Spleen (tissue), 11 donors: ENCODE results near the gene ARHGAP25. TPM values are rescaled to one million over a fixed set of nuclear protein-coding genes. Genes with fewer than 3 reads are reported as not detected.
A peak's percentile ranks its signal among the peaks of the same experiment; 100 is the strongest.

ENCODE experiments used
- DNase-seq: peaks from one replicate; pipeline ENCODE4 v3.0.0-alpha.2; 2020
- H3K27ac ChIP-seq, 8 donors: fragments of 200-600 bp; sonication (generic) in 7 of 8; 1 replicate in 4 of 8; 2 replicates in 4 of 8; pipeline versions ENCODE4 v1.5.0 to v1.8.0; 2016 to 2021; ENCODE audit warnings: inconsistent platforms in 4 of 8, mild to moderate bottlenecking in 4 of 8, moderate library complexity in 1 of 8
- H3K27me3 ChIP-seq, 7 donors: fragments of 200-600 bp; sonication (generic) in 6 of 7; replicated peaks in 1 of 7; 1 replicate in 4 of 7; 2 replicates in 3 of 7; pipeline versions ENCODE4 v1.5.0 to v1.8.0; 2016 to 2021; ENCODE audit warnings: inconsistent platforms in 3 of 7, mild to moderate bottlenecking in 1 of 7
- H3K36me3 ChIP-seq, 6 donors: fragments of 200-600 bp; sonication (generic) in 5 of 6; 1 replicate in 4 of 6; 2 replicates in 2 of 6; pipeline versions ENCODE4 v1.5.0 to v1.8.0; 2016 to 2021; ENCODE audit warnings: inconsistent platforms in 2 of 6
- H3K4me1 ChIP-seq, 6 donors: fragments of 200-600 bp; sonication (generic) in 5 of 6; 1 replicate in 3 of 6; 2 replicates in 3 of 6; pipeline versions ENCODE4 v1.5.0 to v1.8.0; 2016 to 2021; ENCODE audit warnings: inconsistent platforms in 3 of 6
- H3K4me3 ChIP-seq, 8 donors: fragments of 200-600 bp; sonication (generic) in 7 of 8; 1 replicate in 4 of 8; 2 replicates in 4 of 8; pipeline versions ENCODE4 v1.5.0 to v1.8.0; 2016 to 2021; ENCODE audit warnings: inconsistent platforms in 4 of 8, mild to moderate bottlenecking in 4 of 8, moderate library complexity in 2 of 8
- H3K9me3 ChIP-seq, 8 donors: fragments of 200-600 bp; sonication (generic) in 7 of 8; 1 replicate in 4 of 8; 2 replicates in 4 of 8; pipeline versions ENCODE4 v1.5.0 to v1.8.0; 2016 to 2021; ENCODE audit warnings: inconsistent platforms in 4 of 8
- POLR2A ChIP-seq, 3 donors: fragments of 450-650 bp; IDR thresholded peaks; one replicate each; pipeline ENCODE4 v1.5.1; 2017; ENCODE audit warnings: antibody characterized with exemption in 3 of 3, mild to moderate bottlenecking in 1 of 3
- POLR2AphosphoS5 ChIP-seq, 3 donors: sonication (generic); formaldehyde crosslinking; IDR thresholded peaks; one replicate each; pipeline ENCODE4 v1.5.1; 2017; ENCODE audit warnings: antibody characterized with exemption in 3 of 3
- WGBS, 5 donors: extraction: QIAGEN DNeasy Blood & Tissue Kit in 3 of 5; methylation state at CpG; one replicate each; pipeline versions ENCODE4 v1.1.5 to v1.1.7; 2013 to 2018; 5-methylcytosine and 5-hydroxymethylcytosine counted together
- intact Hi-C: fragments of 100-400 bp; cut with DNase I; formaldehyde crosslinking; loops from one replicate; pipeline ENCODE4 v1.15.0; 2023; ENCODE audit warnings: low total_unique reads
- polyA plus RNA-seq, 3 donors: library from polyadenylated mRNA; stranded (reverse); fragments of 200-250 nt; gene quantifications; one replicate each; pipeline ENCODE4 v1.2.1, GENCODE V29; 2013
- total RNA-seq, 7 donors: library from RNA; depleted of rRNA in 3 of 7; stranded (reverse); fragments of >200 nt in 3 of 7; fragmentation: NEBNext Ultra II Directional in 4 of 7; extraction: Animal tissue kit (Norgen Biotek cat#: 25700) in 4 of 7; gene quantifications; one replicate each; pipeline versions ENCODE4 v1.1.0 to v1.2.1, GENCODE V29; 2016 to 2021
- TF ChIP-seq, protein P1 (sequence below), 11 experiments: fragments of 200-600 bp in 7 of 11; fragments of 450-650 bp in 4 of 11; sonication (generic) in 4 of 11; IDR thresholded peaks in 8 of 11; conservative IDR thresholded peaks in 3 of 11; 1 replicate in 7 of 11; 2 replicates in 4 of 11; pipeline versions ENCODE4 v1.4.0 to v1.8.0; 2016 to 2021; ENCODE audit warnings: antibody characterized with exemption in 11 of 11, inconsistent platforms in 4 of 11, mild to moderate bottlenecking in 1 of 11
- donor health status: healthy with polysubstance abuse.
- donor health status: DM: no; HTN: no; CAD: no; lungs with moderate emphysema.
- donor health status: DM: no; HTN: no; CAD: no.
- donor health status: Bipolar disorder and iron deficiency.
- donor health status: healthy.
- donor health status: DM: no; HTN: no; CAD: no.
- donor health status: DM: yes; HTN: yes; CAD: no.

Gene ARHGAP25
- total and polyA plus RNA-seq, 10 donors: 72.0 to 173 (median 130) TPM

DNA sequence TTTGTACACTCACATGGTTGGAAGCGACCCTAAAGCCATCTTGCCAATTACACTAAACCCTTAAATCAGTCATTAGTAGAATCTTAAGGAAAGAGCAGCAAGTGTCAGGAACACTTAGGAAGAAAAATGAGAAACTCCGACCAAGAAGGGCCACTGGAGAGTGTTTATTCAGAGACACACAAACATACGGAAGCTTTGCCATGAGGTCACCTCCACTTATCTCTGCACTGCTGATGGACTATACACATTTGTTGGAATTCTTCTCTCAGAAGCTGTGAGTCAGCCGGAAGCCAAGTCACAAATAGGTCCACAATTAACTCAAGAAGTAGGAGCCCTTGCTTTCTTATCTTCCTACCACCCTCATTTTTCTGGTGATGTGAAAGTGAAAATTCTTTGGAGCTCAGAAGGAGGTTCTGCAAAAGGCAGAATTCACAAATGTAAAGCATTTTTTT lies 115.0 kb downstream of the ARHGAP25 start:
- WGBS, 5 donors: 64 to 74% (median 67%) methylated on average over 4 of the region's 4 CpGs
- Histone ChIP-seq H3K9me3 (no peaks in the 10 kb centered on the region), H3K27ac (no peak overlapping the region), H3K4me3 (no peak overlapping the region), H3K36me3 (no peaks in the 10 kb centered on the region), H3K27me3 (no peaks in the 10 kb centered on the region), H3K4me1 (peaks cover 0 to 4% (median 0%) of the 10 kb centered on the region in 6 donors)
- intact Hi-C loops: loop anchor here (10.0 kb wide), 1 partner anchor 55 kb away; no protein-coding TSS in a partner anchor
- DNase-seq: no peak
- no peak for TF ChIP-seq POLR2AphosphoS5 (IDR thresholded peaks at IDR 0.05)
- TF ChIP-seq, protein P1, sequence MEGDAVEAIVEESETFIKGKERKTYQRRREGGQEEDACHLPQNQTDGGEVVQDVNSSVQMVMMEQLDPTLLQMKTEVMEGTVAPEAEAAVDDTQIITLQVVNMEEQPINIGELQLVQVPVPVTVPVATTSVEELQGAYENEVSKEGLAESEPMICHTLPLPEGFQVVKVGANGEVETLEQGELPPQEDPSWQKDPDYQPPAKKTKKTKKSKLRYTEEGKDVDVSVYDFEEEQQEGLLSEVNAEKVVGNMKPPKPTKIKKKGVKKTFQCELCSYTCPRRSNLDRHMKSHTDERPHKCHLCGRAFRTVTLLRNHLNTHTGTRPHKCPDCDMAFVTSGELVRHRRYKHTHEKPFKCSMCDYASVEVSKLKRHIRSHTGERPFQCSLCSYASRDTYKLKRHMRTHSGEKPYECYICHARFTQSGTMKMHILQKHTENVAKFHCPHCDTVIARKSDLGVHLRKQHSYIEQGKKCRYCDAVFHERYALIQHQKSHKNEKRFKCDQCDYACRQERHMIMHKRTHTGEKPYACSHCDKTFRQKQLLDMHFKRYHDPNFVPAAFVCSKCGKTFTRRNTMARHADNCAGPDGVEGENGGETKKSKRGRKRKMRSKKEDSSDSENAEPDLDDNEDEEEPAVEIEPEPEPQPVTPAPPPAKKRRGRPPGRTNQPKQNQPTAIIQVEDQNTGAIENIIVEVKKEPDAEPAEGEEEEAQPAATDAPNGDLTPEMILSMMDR (IDR thresholded peaks at IDR 0.05 in 8 of 11, conservative IDR thresholded peaks at IDR 0.05 in 3 of 11): no peak
- TF ChIP-seq POLR2A (IDR thresholded peaks at IDR 0.05): no peak

DNA sequence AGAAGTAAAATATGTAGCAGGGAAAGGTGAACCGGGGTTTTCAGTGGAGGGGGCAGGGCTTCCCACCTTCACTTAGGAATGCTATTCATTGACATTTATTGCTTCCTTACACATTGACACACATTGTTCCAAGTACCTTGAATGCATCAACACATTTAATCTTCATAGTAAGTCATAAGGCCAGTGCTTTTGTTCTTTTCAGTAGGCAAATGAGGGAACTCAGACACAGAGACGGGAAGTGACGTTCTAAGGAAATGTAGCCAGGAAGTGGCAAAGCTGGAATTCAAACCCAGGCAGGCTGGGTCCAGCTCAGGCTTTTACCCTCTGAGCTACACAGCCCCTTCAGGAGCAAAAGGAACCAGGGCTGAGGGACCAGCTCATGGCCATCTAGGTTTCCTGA lies 115.9 kb downstream of the ARHGAP25 start:
- Histone ChIP-seq H3K36me3 (no peaks in the 10 kb centered on the region), H3K4me1 (peaks cover 0 to 4% (median 0%) of the 10 kb centered on the region in 6 donors), H3K4me3 (no peak overlapping the region), H3K27ac (no peak overlapping the region), H3K9me3 (no peaks in the 10 kb centered on the region), H3K27me3 (no peaks in the 10 kb centered on the region)
- intact Hi-C loops: no loop called here
- TF ChIP-seq, protein P1 (IDR thresholded peaks at IDR 0.05 in 8 of 11, conservative IDR thresholded peaks at IDR 0.05 in 3 of 11): no peak
- no peak for TF ChIP-seq POLR2AphosphoS5 (IDR thresholded peaks at IDR 0.05)
- TF ChIP-seq POLR2A (IDR thresholded peaks at IDR 0.05): no peak
- DNase-seq: no peak
- 60 to 78% (median 67%) methylated on average over 3 of the region's 3 CpGs for WGBS, 5 donors

DNA sequence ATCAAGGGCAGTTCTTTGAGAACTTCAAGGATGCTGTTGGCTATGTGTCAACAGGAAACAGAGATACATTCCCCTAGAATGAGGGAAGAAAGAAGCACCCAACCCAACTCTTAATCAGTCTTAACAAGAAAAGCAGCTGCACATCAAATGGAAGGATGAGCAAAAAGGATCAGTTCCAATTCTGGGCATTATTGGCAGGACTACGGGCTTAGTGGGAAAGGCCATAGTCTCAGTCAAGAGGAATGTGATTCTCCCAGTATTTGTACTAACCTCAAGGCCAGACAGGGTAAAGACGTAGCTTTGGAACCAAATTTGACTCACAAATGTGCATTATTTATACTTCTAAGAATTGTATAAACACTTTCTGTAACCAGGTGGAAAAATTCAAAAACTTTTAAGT lies 118.4 kb downstream of the ARHGAP25 start:
- intact Hi-C loops: no loop called here
- no peaks in the 10 kb centered on the region for H3K36me3 ChIP-seq
- H3K27me3 ChIP-seq: no peaks in the 10 kb centered on the region
- no peaks in the 10 kb centered on the region for H3K9me3 ChIP-seq
- H3K4me3 ChIP-seq: no peak overlapping the region
- H3K27ac ChIP-seq: no peak overlapping the region
- WGBS, 5 donors: 85 to 91% (median 89%) methylated on average over 2 of the region's 2 CpGs
- H3K4me1 ChIP-seq: peaks cover 0 to 14% (median 4%) of the 10 kb centered on the region in 6 donors
- no peak for TF ChIP-seq POLR2AphosphoS5 (IDR thresholded peaks at IDR 0.05)
- TF ChIP-seq, protein P1 (IDR thresholded peaks at IDR 0.05 in 8 of 11, conservative IDR thresholded peaks at IDR 0.05 in 3 of 11): no peak
- no peak for TF ChIP-seq POLR2A (IDR thresholded peaks at IDR 0.05)
- DNase-seq: no peak

DNA sequence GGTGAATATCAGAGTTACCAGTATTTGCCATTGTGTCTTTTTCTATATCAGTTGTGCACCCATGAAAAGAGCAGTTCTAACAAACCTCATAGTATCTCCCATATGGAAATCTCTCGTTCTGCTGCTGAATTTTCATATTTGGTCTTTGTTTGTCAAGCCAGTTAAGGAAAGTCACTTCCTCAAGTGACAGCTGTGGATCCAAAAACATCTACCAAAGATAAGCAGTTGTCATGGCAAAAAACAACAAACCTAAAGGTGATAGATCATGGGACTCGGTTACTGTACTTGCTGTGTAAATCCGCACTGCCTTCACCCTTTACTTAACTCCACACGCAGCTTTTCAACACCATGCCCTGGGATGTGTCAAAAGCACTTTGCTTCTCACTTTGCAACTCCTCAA lies 119.3 kb downstream of the ARHGAP25 start:
- no peak overlapping the region for H3K4me3 ChIP-seq
- no peaks in the 10 kb centered on the region for H3K9me3 ChIP-seq
- intact Hi-C loops: no loop called here
- WGBS, 5 donors: 78 to 89% (median 87%) methylated on average over 4 of the region's 4 CpGs
- H3K27ac ChIP-seq: peak overlapping the region in 1 of 8 donors; percentile 6
- TF ChIP-seq, protein P1 (IDR thresholded peaks at IDR 0.05 in 8 of 11, conservative IDR thresholded peaks at IDR 0.05 in 3 of 11): no peak
- TF ChIP-seq POLR2A (IDR thresholded peaks at IDR 0.05): no peak
- no peak for TF ChIP-seq POLR2AphosphoS5 (IDR thresholded peaks at IDR 0.05)
- H3K27me3 ChIP-seq: no peaks in the 10 kb centered on the region
- no peaks in the 10 kb centered on the region for H3K36me3 ChIP-seq
- H3K4me1 ChIP-seq: peaks cover 0 to 23% (median 8%) of the 10 kb centered on the region in 6 donors
- no peak for DNase-seq
